ENCODE data around the gene FHOD3.
A peak's percentile ranks its signal among the peaks of the same experiment; 100 is the strongest.

Gene FHOD3

GRCh38 chr18:36537289-36537688 is 239.8 kb downstream of the FHOD3 start:
- H3K4me1 ChIP-seq (ENCODE audit: insufficient read depth, low read length, poor library complexity, severe bottlenecking): peaks cover 8% of the 10 kb centered on the region
- H3K4me2 ChIP-seq (ENCODE audit: low read depth, low read length, poor library complexity, severe bottlenecking): no peak overlapping the region
- H3K9me2 ChIP-seq (replicated peaks; ENCODE audit: low read depth, low read length): no peaks in the 10 kb centered on the region
- H3K27me3 ChIP-seq (ENCODE audit: insufficient read depth, low read length, poor library complexity, severe bottlenecking): no peaks in the 10 kb centered on the region
- H3K4me3 ChIP-seq (ENCODE audit: low read length, poor library complexity, severe bottlenecking): no peak overlapping the region
- no peak overlapping the region for H2AFZ ChIP-seq (ENCODE audit: low read length)
- no peak overlapping the region for H3K9ac ChIP-seq (ENCODE audit: low read depth, low read length, poor library complexity, severe bottlenecking)
- no peaks in the 10 kb centered on the region for H3K36me3 ChIP-seq (ENCODE audit: insufficient read depth, low read length)
- H3F3A ChIP-seq (ENCODE audit: low read depth): no peaks in the 10 kb centered on the region
- no peaks in the 10 kb centered on the region for H3K79me2 ChIP-seq (ENCODE audit: insufficient read depth, low read length)
- no peak for TF ChIP-seq EZH2phosphoT487 (IDR thresholded peaks at IDR 0.05; ENCODE audit: borderline replicate concordance)
- peak; percentile 21 for TF ChIP-seq CTCF (conservative IDR thresholded peaks at IDR 0.05; ENCODE audit: low read length)
- H4K20me1 ChIP-seq (ENCODE audit: insufficient read depth, low read length, poor library complexity, severe bottlenecking): no peaks in the 10 kb centered on the region
- H3K9me3 ChIP-seq (ENCODE audit: insufficient read depth, low read depth, low read length): no peaks in the 10 kb centered on the region

- H2AFZ ChIP-seq (ENCODE audit: low read length): no peak overlapping the region
- H3K9me2 ChIP-seq (replicated peaks; ENCODE audit: low read depth, low read length): no peaks in the 10 kb centered on the region
- no peaks in the 10 kb centered on the region for H3F3A ChIP-seq (ENCODE audit: low read depth)
- no peak overlapping the region for H3K4me3 ChIP-seq (ENCODE audit: low read length, poor library complexity, severe bottlenecking)
- no peak overlapping the region for H3K9ac ChIP-seq (ENCODE audit: low read depth, low read length, poor library complexity, severe bottlenecking)
- TF ChIP-seq EZH2phosphoT487 (IDR thresholded peaks at IDR 0.05; ENCODE audit: borderline replicate concordance) (no peak), CTCF (conservative IDR thresholded peaks at IDR 0.05; ENCODE audit: low read length) (no peak)
- H3K79me2 ChIP-seq (ENCODE audit: insufficient read depth, low read length): no peaks in the 10 kb centered on the region
- no peaks in the 10 kb centered on the region for H3K9me3 ChIP-seq (ENCODE audit: insufficient read depth, low read depth, low read length)
- H3K36me3 ChIP-seq (ENCODE audit: insufficient read depth, low read length): no peaks in the 10 kb centered on the region
- no peaks in the 10 kb centered on the region for H4K20me1 ChIP-seq (ENCODE audit: insufficient read depth, low read length, poor library complexity, severe bottlenecking)
- no peaks in the 10 kb centered on the region for H3K4me1 ChIP-seq (ENCODE audit: insufficient read depth, low read length, poor library complexity, severe bottlenecking)
- H3K4me2 ChIP-seq (ENCODE audit: low read depth, low read length, poor library complexity, severe bottlenecking): no peak overlapping the region
- no peaks in the 10 kb centered on the region for H3K27me3 ChIP-seq (ENCODE audit: insufficient read depth, low read length, poor library complexity, severe bottlenecking)
Observed at GRCh38 chr18:36539674-36540231, 242.2 kb downstream of the FHOD3 start.

- no peaks in the 10 kb centered on the region for H3K9me3 ChIP-seq (ENCODE audit: insufficient read depth, low read depth, low read length)
- H2AFZ ChIP-seq (ENCODE audit: low read length): no peak overlapping the region
- no peaks in the 10 kb centered on the region for H3K4me1 ChIP-seq (ENCODE audit: insufficient read depth, low read length, poor library complexity, severe bottlenecking)
- no peaks in the 10 kb centered on the region for H4K20me1 ChIP-seq (ENCODE audit: insufficient read depth, low read length, poor library complexity, severe bottlenecking)
- TF ChIP-seq EZH2phosphoT487 (IDR thresholded peaks at IDR 0.05; ENCODE audit: borderline replicate concordance): no peak
- TF ChIP-seq CTCF (conservative IDR thresholded peaks at IDR 0.05; ENCODE audit: low read length): no peak
- H3K4me2 ChIP-seq (ENCODE audit: low read depth, low read length, poor library complexity, severe bottlenecking): no peak overlapping the region
- no peaks in the 10 kb centered on the region for H3K27me3 ChIP-seq (ENCODE audit: insufficient read depth, low read length, poor library complexity, severe bottlenecking)
- H3K4me3 ChIP-seq (ENCODE audit: low read length, poor library complexity, severe bottlenecking): no peak overlapping the region
- H3K9ac ChIP-seq (ENCODE audit: low read depth, low read length, poor library complexity, severe bottlenecking): no peak overlapping the region
- H3K36me3 ChIP-seq (ENCODE audit: insufficient read depth, low read length): no peaks in the 10 kb centered on the region
- H3K79me2 ChIP-seq (ENCODE audit: insufficient read depth, low read length): no peaks in the 10 kb centered on the region
- no peaks in the 10 kb centered on the region for H3K9me2 ChIP-seq (replicated peaks; ENCODE audit: low read depth, low read length)
- H3F3A ChIP-seq (ENCODE audit: low read depth): no peaks in the 10 kb centered on the region
Observed at GRCh38 chr18:36543030-36543429, 245.5 kb downstream of the FHOD3 start.
